ENCODE results near the gene ATXN1.

Gene ATXN1

GRCh38 chr6:16362296-16362695 is 399.0 kb downstream of the ATXN1 start:
- no peak overlapping the region for H3K9ac ChIP-seq (ENCODE audit: low read length)
- no peak overlapping the region for H3K56ac ChIP-seq (ENCODE audit: low read length)
- H3K4me3 ChIP-seq (ENCODE audit: low read length), result no peak overlapping the region
- no peak overlapping the region for H4K8ac ChIP-seq (ENCODE audit: low read depth, low read length)
- H3K18ac ChIP-seq (ENCODE audit: low read length), result no peak overlapping the region
- no peak overlapping the region for H2BK5ac ChIP-seq (ENCODE audit: low read length)
- H3K36me3 ChIP-seq (ENCODE audit: control insufficient read depth, insufficient read depth, low read length), result no peaks in the 10 kb centered on the region
- no peak overlapping the region for H4K5ac ChIP-seq (ENCODE audit: low read length)
- H3K23ac ChIP-seq (ENCODE audit: low read length), result no peak overlapping the region
- WGBS (ENCODE audit: extremely low coverage, insufficient coverage, low lambda C conversion rate), result no CpG with 5 or more reads among the region's 11 CpGs
- no peak overlapping the region for H2AK5ac ChIP-seq (ENCODE audit: low read length)
- H2BK120ac ChIP-seq (ENCODE audit: low read depth, low read length), result no peak overlapping the region
- no peak for DNase-seq
- no peaks in the 10 kb centered on the region for H3K79me1 ChIP-seq (ENCODE audit: low read length)
- H3K4me2 ChIP-seq (ENCODE audit: low read length), result no peak overlapping the region
- H3K27ac ChIP-seq (ENCODE audit: low read depth, low read length), result no peak overlapping the region
- no peak overlapping the region for H2BK15ac ChIP-seq (replicated peaks; ENCODE audit: low read depth)
- no peaks in the 10 kb centered on the region for H3K27me3 ChIP-seq (ENCODE audit: insufficient read depth, low read length, poor library complexity)
- no peaks in the 10 kb centered on the region for H3K79me2 ChIP-seq (ENCODE audit: control insufficient read depth, insufficient read depth, low read length)
- no peaks in the 10 kb centered on the region for H3K4me1 ChIP-seq (ENCODE audit: control insufficient read depth, low read depth, low read length)
- H3K4ac ChIP-seq (ENCODE audit: low read depth, low read length), result no peak overlapping the region

DNA sequence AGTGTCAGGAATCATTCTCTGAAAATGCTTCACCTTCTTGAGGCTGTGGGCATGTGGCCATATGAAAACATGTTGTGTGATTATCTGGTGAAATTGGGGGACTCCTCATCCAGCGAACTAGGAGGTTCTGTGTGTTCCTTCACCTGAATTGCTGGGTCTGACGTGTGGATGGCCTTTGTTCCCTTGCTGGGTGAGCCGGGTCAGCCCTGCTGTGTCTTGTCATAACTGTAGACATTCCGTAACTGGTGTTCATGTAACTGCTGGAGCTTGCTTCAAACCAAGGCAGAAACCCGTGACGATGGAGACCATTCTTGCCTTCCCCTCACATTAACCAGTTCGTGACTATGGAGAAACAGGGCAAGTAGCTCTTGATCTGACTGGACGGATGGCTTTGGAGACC is 399.4 kb downstream of the ATXN1 start:
- Histone ChIP-seq H3K79me2 (ENCODE audit: control insufficient read depth, insufficient read depth, low read length) (no peaks in the 10 kb centered on the region), H3K79me1 (ENCODE audit: low read length) (no peaks in the 10 kb centered on the region), H3K18ac (ENCODE audit: low read length) (no peak overlapping the region), H3K27ac (ENCODE audit: low read depth, low read length) (no peak overlapping the region), H3K4me2 (ENCODE audit: low read length) (no peak overlapping the region), H2BK15ac (replicated peaks; ENCODE audit: low read depth) (no peak overlapping the region), H3K36me3 (ENCODE audit: control insufficient read depth, insufficient read depth, low read length) (no peaks in the 10 kb centered on the region), H3K56ac (ENCODE audit: low read length) (no peak overlapping the region), H4K8ac (ENCODE audit: low read depth, low read length) (no peak overlapping the region), H3K23ac (ENCODE audit: low read length) (no peak overlapping the region), H3K4me1 (ENCODE audit: control insufficient read depth, low read depth, low read length) (no peaks in the 10 kb centered on the region), H3K9ac (ENCODE audit: low read length) (no peak overlapping the region), H2AK5ac (ENCODE audit: low read length) (no peak overlapping the region), H3K4ac (ENCODE audit: low read depth, low read length) (no peak overlapping the region), H3K27me3 (ENCODE audit: insufficient read depth, low read length, poor library complexity) (no peaks in the 10 kb centered on the region), H3K4me3 (ENCODE audit: low read length) (no peak overlapping the region), H2BK5ac (ENCODE audit: low read length) (no peak overlapping the region), H4K5ac (ENCODE audit: low read length) (no peak overlapping the region), H2BK120ac (ENCODE audit: low read depth, low read length) (no peak overlapping the region)
- WGBS (ENCODE audit: extremely low coverage, insufficient coverage, low lambda C conversion rate), result no CpG with 5 or more reads among the region's 8 CpGs
- no peak for DNase-seq

DNA sequence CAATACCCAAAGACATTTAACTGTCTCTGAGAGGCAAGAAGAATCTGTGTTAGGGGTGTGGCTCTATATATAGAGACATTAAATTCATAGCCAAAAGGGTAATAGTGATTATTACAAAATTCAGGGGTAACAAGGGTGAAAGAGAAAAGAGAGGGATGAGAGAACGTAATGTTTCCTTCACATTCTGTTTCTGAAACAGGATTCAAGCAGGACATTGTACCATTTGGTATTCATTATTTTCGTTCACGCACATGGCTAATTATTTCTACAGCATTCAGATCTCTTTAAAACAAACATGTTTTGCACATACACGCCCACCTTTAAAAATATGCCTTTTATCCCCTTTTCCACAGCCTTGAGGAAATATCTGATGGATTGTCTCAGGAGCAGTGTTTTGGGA is 400.1 kb downstream of the ATXN1 start:
- no peaks in the 10 kb centered on the region for H3K4me1 ChIP-seq (ENCODE audit: control insufficient read depth, low read depth, low read length)
- no peak for DNase-seq
- no peaks in the 10 kb centered on the region for H3K79me2 ChIP-seq (ENCODE audit: control insufficient read depth, insufficient read depth, low read length)
- no peaks in the 10 kb centered on the region for H3K27me3 ChIP-seq (ENCODE audit: insufficient read depth, low read length, poor library complexity)
- H3K23ac ChIP-seq (ENCODE audit: low read length), result no peak overlapping the region
- WGBS (ENCODE audit: extremely low coverage, insufficient coverage, low lambda C conversion rate), result no CpG with 5 or more reads among the region's 4 CpGs
- H2BK15ac ChIP-seq (replicated peaks; ENCODE audit: low read depth), result no peak overlapping the region
- H4K5ac ChIP-seq (ENCODE audit: low read length), result no peak overlapping the region
- H3K9ac ChIP-seq (ENCODE audit: low read length), result no peak overlapping the region
- H2BK5ac ChIP-seq (ENCODE audit: low read length), result no peak overlapping the region
- no peak overlapping the region for H3K18ac ChIP-seq (ENCODE audit: low read length)
- H3K27ac ChIP-seq (ENCODE audit: low read depth, low read length), result no peak overlapping the region
- H3K4me3 ChIP-seq (ENCODE audit: low read length), result no peak overlapping the region
- no peak overlapping the region for H3K4me2 ChIP-seq (ENCODE audit: low read length)
- H3K56ac ChIP-seq (ENCODE audit: low read length), result no peak overlapping the region
- H4K8ac ChIP-seq (ENCODE audit: low read depth, low read length), result no peak overlapping the region
- H3K4ac ChIP-seq (ENCODE audit: low read depth, low read length), result no peak overlapping the region
- H2AK5ac ChIP-seq (ENCODE audit: low read length), result no peak overlapping the region
- no peaks in the 10 kb centered on the region for H3K79me1 ChIP-seq (ENCODE audit: low read length)
- H2BK120ac ChIP-seq (ENCODE audit: low read depth, low read length), result no peak overlapping the region
- no peaks in the 10 kb centered on the region for H3K36me3 ChIP-seq (ENCODE audit: control insufficient read depth, insufficient read depth, low read length)

DNA sequence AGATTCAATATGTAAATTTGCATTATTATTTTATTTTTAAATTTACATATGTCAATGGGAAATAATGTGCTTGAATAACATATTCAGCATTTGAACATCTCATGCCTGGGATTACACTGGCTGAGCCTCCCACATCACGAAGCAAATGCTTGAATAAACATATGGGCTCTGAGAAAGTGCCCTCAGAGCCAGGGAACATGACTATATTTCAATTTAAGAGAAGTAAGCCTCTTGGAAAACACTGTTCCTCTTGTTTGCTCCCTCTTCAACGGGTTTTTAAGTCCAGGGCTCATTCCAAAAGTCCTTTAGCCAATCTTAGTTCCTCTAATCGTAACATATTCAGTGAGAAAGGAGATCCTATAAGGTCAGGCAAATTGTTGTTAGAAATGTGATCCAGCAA is 400.9 kb downstream of the ATXN1 start:
- Histone ChIP-seq H3K79me2 (ENCODE audit: control insufficient read depth, insufficient read depth, low read length) (no peaks in the 10 kb centered on the region), H3K27ac (ENCODE audit: low read depth, low read length) (no peak overlapping the region), H3K4me2 (ENCODE audit: low read length) (no peak overlapping the region), H2AK5ac (ENCODE audit: low read length) (no peak overlapping the region), H3K27me3 (ENCODE audit: insufficient read depth, low read length, poor library complexity) (no peaks in the 10 kb centered on the region), H2BK120ac (ENCODE audit: low read depth, low read length) (no peak overlapping the region), H3K9ac (ENCODE audit: low read length) (no peak overlapping the region), H3K4me1 (ENCODE audit: control insufficient read depth, low read depth, low read length) (no peaks in the 10 kb centered on the region), H4K5ac (ENCODE audit: low read length) (no peak overlapping the region), H3K56ac (ENCODE audit: low read length) (no peak overlapping the region), H3K36me3 (ENCODE audit: control insufficient read depth, insufficient read depth, low read length) (no peaks in the 10 kb centered on the region), H3K4me3 (ENCODE audit: low read length) (no peak overlapping the region), H3K23ac (ENCODE audit: low read length) (no peak overlapping the region), H2BK5ac (ENCODE audit: low read length) (no peak overlapping the region), H3K18ac (ENCODE audit: low read length) (no peak overlapping the region), H3K4ac (ENCODE audit: low read depth, low read length) (no peak overlapping the region), H2BK15ac (replicated peaks; ENCODE audit: low read depth) (no peak overlapping the region), H3K79me1 (ENCODE audit: low read length) (no peaks in the 10 kb centered on the region), H4K8ac (ENCODE audit: low read depth, low read length) (no peak overlapping the region)
- no CpG with 5 or more reads among the region's 3 CpGs for WGBS (ENCODE audit: extremely low coverage, insufficient coverage, low lambda C conversion rate)
- DNase-seq, result no peak

GRCh38 chr6:16359563-16359962 is 401.7 kb downstream of the ATXN1 start:
- H2BK15ac ChIP-seq (replicated peaks; ENCODE audit: low read depth), result no peak overlapping the region
- no peaks in the 10 kb centered on the region for H3K79me1 ChIP-seq (ENCODE audit: low read length)
- H3K4me2 ChIP-seq (ENCODE audit: low read length), result no peak overlapping the region
- no peak overlapping the region for H3K23ac ChIP-seq (ENCODE audit: low read length)
- H4K8ac ChIP-seq (ENCODE audit: low read depth, low read length), result no peak overlapping the region
- H2AK5ac ChIP-seq (ENCODE audit: low read length), result no peak overlapping the region
- no peak overlapping the region for H3K56ac ChIP-seq (ENCODE audit: low read length)
- no peaks in the 10 kb centered on the region for H3K27me3 ChIP-seq (ENCODE audit: insufficient read depth, low read length, poor library complexity)
- H4K5ac ChIP-seq (ENCODE audit: low read length), result no peak overlapping the region
- H3K79me2 ChIP-seq (ENCODE audit: control insufficient read depth, insufficient read depth, low read length), result no peaks in the 10 kb centered on the region
- H3K27ac ChIP-seq (ENCODE audit: low read depth, low read length), result no peak overlapping the region
- no peaks in the 10 kb centered on the region for H3K36me3 ChIP-seq (ENCODE audit: control insufficient read depth, insufficient read depth, low read length)
- no peak overlapping the region for H3K18ac ChIP-seq (ENCODE audit: low read length)
- H2BK120ac ChIP-seq (ENCODE audit: low read depth, low read length), result no peak overlapping the region
- no peak overlapping the region for H3K4me3 ChIP-seq (ENCODE audit: low read length)
- no peak overlapping the region for H3K4ac ChIP-seq (ENCODE audit: low read depth, low read length)
- DNase-seq, result no peak
- H2BK5ac ChIP-seq (ENCODE audit: low read length), result no peak overlapping the region
- H3K4me1 ChIP-seq (ENCODE audit: control insufficient read depth, low read depth, low read length), result no peaks in the 10 kb centered on the region
- no CpG with 5 or more reads among the region's 6 CpGs for WGBS (ENCODE audit: extremely low coverage, insufficient coverage, low lambda C conversion rate)
- H3K9ac ChIP-seq (ENCODE audit: low read length), result no peak overlapping the region

DNA sequence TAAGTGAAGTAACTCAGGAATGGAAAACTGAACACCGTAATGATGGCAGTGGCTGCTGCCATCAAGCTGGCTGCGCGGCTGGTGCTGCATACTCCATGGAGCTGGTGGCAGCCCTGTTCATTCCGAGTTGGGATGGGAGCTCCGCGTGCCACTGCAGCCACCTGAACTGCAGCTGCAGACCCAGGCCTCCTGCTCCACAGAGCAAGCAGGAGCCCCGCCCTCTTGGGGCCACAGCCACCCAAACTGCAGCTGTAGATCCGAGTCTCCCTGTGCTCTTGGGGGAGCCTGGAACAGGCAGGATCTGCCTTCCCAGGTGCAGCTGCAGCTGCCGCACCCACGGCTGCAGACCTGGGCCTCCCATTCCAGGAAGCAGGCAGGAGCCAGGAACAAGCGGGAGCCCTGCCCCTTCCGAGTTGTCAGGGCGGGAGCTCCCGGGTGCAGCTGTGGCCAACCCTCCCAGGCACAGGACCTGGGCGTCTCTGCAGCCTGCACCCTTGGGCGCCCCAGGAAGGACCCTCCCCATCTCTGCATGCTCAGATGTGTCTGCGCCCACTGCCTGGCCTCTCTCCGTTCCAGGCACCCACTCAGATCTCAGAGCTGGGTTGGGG is 402.6 kb downstream of the ATXN1 start:
- Histone ChIP-seq H3K4me3 (ENCODE audit: low read length) (no peak overlapping the region), H3K79me1 (ENCODE audit: low read length) (no peaks in the 10 kb centered on the region), H3K9ac (ENCODE audit: low read length) (no peak overlapping the region), H3K56ac (ENCODE audit: low read length) (no peak overlapping the region), H3K4me2 (ENCODE audit: low read length) (no peak overlapping the region), H3K23ac (ENCODE audit: low read length) (no peak overlapping the region), H2BK15ac (replicated peaks; ENCODE audit: low read depth) (no peak overlapping the region), H4K8ac (ENCODE audit: low read depth, low read length) (no peak overlapping the region), H3K4ac (ENCODE audit: low read depth, low read length) (no peak overlapping the region), H2BK5ac (ENCODE audit: low read length) (no peak overlapping the region), H3K4me1 (ENCODE audit: control insufficient read depth, low read depth, low read length) (no peaks in the 10 kb centered on the region), H2BK120ac (ENCODE audit: low read depth, low read length) (no peak overlapping the region), H3K18ac (ENCODE audit: low read length) (no peak overlapping the region), H3K79me2 (ENCODE audit: control insufficient read depth, insufficient read depth, low read length) (no peaks in the 10 kb centered on the region), H4K5ac (ENCODE audit: low read length) (no peak overlapping the region), H3K27me3 (ENCODE audit: insufficient read depth, low read length, poor library complexity) (no peaks in the 10 kb centered on the region), H2AK5ac (ENCODE audit: low read length) (no peak overlapping the region), H3K27ac (ENCODE audit: low read depth, low read length) (no peak overlapping the region), H3K36me3 (ENCODE audit: control insufficient read depth, insufficient read depth, low read length) (no peaks in the 10 kb centered on the region)
- DNase-seq, result no peak
- no CpG with 5 or more reads among the region's 18 CpGs for WGBS (ENCODE audit: extremely low coverage, insufficient coverage, low lambda C conversion rate)
